Uterus (tissue), 2 donors: Measurements from ENCODE around the gene C1orf74.

Experiments
- CTCF ChIP-seq, 4 experiments: fragments of 200-600 bp in 2 of 4; fragments of 450-650 bp in 2 of 4; sonication (generic) in 2 of 4; IDR thresholded peaks; one replicate each; pipeline ENCODE4 v1.5.1; 2016 to 2019; ENCODE audit warnings: antibody characterized with exemption in 4 of 4, mild to moderate bottlenecking in 2 of 4, moderate library complexity in 1 of 4
- POLR2A ChIP-seq, 2 donors: fragments of 450-650 bp; IDR thresholded peaks; one replicate each; pipeline ENCODE4 v1.6.1; 2016; ENCODE audit warnings: antibody characterized with exemption in 2 of 2, mild to moderate bottlenecking in 1 of 2, moderate library complexity in 1 of 2

- no peak for TF ChIP-seq CTCF (IDR thresholded peaks at IDR 0.05)
- no peak for TF ChIP-seq POLR2A (IDR thresholded peaks at IDR 0.05)
Measured at GRCh38 chr1:209733409-209734192, 50.8 kb downstream of the C1orf74 start.
